H1 (cell line): ENCODE results near the gene EYA2. TPM values are rescaled to one million over a fixed set of nuclear protein-coding genes. Genes with fewer than 3 reads are reported as not detected.

ENCODE experiments used
- CTCF ChIA-PET: fragments of 300-600 bp; sonication (Branson Sonifier 250); formaldehyde crosslinking; loops from one replicate; lab custom pipeline; 2021; ENCODE audit not compliant: partially characterized antibody; lab: Charles Lee
- POLR2A ChIA-PET: fragments of 300-600 bp; sonication (Branson Sonifier 250); formaldehyde crosslinking; loops from one replicate; lab custom pipeline; 2021; ENCODE audit warnings: inconsistent platforms; ENCODE audit not compliant: partially characterized antibody; lab: Charles Lee
- DNase-seq, 2 experiments: peaks; one replicate each; pipeline versions ENCODE4 v3.0.0 to v3.0.0-alpha.2; 2010 to 2022; ENCODE audit warnings: low spot score in 2 of 2, low read depth in 1 of 2, mixed read lengths in 1 of 2
- FAIRE-seq: peaks from 2 replicates; lab custom pipeline; 2011; peaks lifted over from hg19 to GRCh38; lab: Jason Lieb, UNC
- H2AFZ ChIP-seq: 2 replicates; pipeline ENCODE4 v1.8.1; 2012; ENCODE audit warnings: low read length, inconsistent platforms
- H2AK5ac ChIP-seq: 2 replicates; pipeline ENCODE4 v1.6.1; 2013; ENCODE audit warnings: low read depth, low read length
- H2BK120ac ChIP-seq: replicated peaks from 2 replicates; pipeline ENCODE3; 2013; ENCODE audit warnings: low read depth, low read length, inconsistent platforms
- H2BK12ac ChIP-seq: 2 replicates; pipeline ENCODE4 v1.6.1; 2013; ENCODE audit warnings: low read depth, low read length
- H2BK15ac ChIP-seq: 2 replicates; pipeline ENCODE4 v1.6.1; 2013; ENCODE audit warnings: low read length
- H2BK20ac ChIP-seq: 2 replicates; pipeline ENCODE4 v1.6.1; 2013; ENCODE audit warnings: low read length
- H2BK5ac ChIP-seq: 2 replicates; pipeline ENCODE4 v1.6.1; 2013; ENCODE audit warnings: low read depth, low read length
- H3K14ac ChIP-seq: 2 replicates; pipeline ENCODE4 v1.6.1; 2013; ENCODE audit warnings: inconsistent platforms; ENCODE audit not compliant: insufficient read length
- H3K18ac ChIP-seq: 2 replicates; pipeline ENCODE4 v1.6.1; 2013; ENCODE audit warnings: low read length; ENCODE audit errors: extremely low read depth
- H3K23ac ChIP-seq: 2 replicates; pipeline ENCODE4 v1.6.1; 2013; ENCODE audit warnings: inconsistent platforms; ENCODE audit not compliant: insufficient read length
- H3K23me2 ChIP-seq: 2 replicates; pipeline ENCODE4 v1.6.1; 2013; ENCODE audit warnings: low read depth, low read length
- H3K27ac ChIP-seq: 2 replicates; pipeline ENCODE4 v1.6.1; 2011; ENCODE audit warnings: low read depth, low read length, inconsistent platforms
- H3K27me3 ChIP-seq, 4 experiments: replicated peaks in 1 of 4; 1 replicate in 1 of 4; 2 replicates in 3 of 4; pipeline versions ENCODE4 v1.6.1 to v1.8.1; 2011 to 2013; ENCODE audit warnings: low read length in 3 of 4, mild to moderate bottlenecking in 3 of 4, inconsistent platforms in 2 of 4, mixed read lengths in 2 of 4, moderate library complexity in 1 of 4; ENCODE audit not compliant: control insufficient read depth in 3 of 4, insufficient read depth in 3 of 4; ENCODE audit errors: extremely low read depth in 1 of 4
- H3K36me3 ChIP-seq, 4 experiments: 2 replicates each; pipeline versions ENCODE4 v1.6.1 to v1.8.1; 2011 to 2013; ENCODE audit warnings: mild to moderate bottlenecking in 4 of 4, low read length in 3 of 4, moderate library complexity in 2 of 4, control low read depth in 1 of 4, inconsistent platforms in 1 of 4; ENCODE audit not compliant: insufficient read depth in 4 of 4, control insufficient read depth in 2 of 4
- H3K4ac ChIP-seq: replicated peaks from 2 replicates; pipeline ENCODE3; 2013; ENCODE audit warnings: low read length, low read depth, mixed read lengths, inconsistent platforms; ENCODE audit not compliant: insufficient read length
- H3K4me1 ChIP-seq, 4 experiments: replicated peaks in 1 of 4; 1 replicate in 1 of 4; 2 replicates in 3 of 4; pipeline versions ENCODE4 v1.6.1 to v1.8.1; 2011 to 2013; ENCODE audit warnings: low read length in 3 of 4, inconsistent platforms in 2 of 4, mixed read lengths in 1 of 4; ENCODE audit not compliant: insufficient read depth in 4 of 4, control insufficient read depth in 3 of 4
- H3K4me2 ChIP-seq, 2 experiments: 2 replicates each; pipeline versions ENCODE4 v1.6.1 to v1.8.1; 2011 to 2013; ENCODE audit warnings: low read depth in 2 of 2, low read length in 2 of 2, control low read depth in 1 of 2, inconsistent platforms in 1 of 2, mild to moderate bottlenecking in 1 of 2; ENCODE audit not compliant: insufficient read depth in 1 of 2
- H3K4me3 ChIP-seq, 4 experiments: fragments of 200-600, 300-600 bp in 1 of 4; sonication (generic), shearing (Covaris generic), sonication (Bioruptor Twin) in 1 of 4; 2 replicates each; pipeline versions ENCODE4 v1.5.1 to v1.8.1; 2011 to 2016; ENCODE audit warnings: low read length in 4 of 4, low read depth in 3 of 4, control low read depth in 2 of 4, inconsistent platforms in 2 of 4, mild to moderate bottlenecking in 2 of 4, mixed read lengths in 1 of 4, moderate library complexity in 1 of 4; ENCODE audit not compliant: insufficient read depth in 2 of 4; ENCODE audit errors: extremely low read depth in 1 of 4
- H3K56ac ChIP-seq: replicated peaks from 2 replicates; pipeline ENCODE3; 2013; ENCODE audit warnings: low read depth, mild to moderate bottlenecking, mixed read lengths, low read length, inconsistent platforms; ENCODE audit not compliant: insufficient read length
- H3K79me1 ChIP-seq: 2 replicates; pipeline ENCODE4 v1.6.1; 2013; ENCODE audit warnings: low read depth, low read length, control low read depth
- H3K79me2 ChIP-seq, 2 experiments: 2 replicates each; pipeline versions ENCODE4 v1.6.1 to v1.8.1; 2012 to 2013; ENCODE audit warnings: low read length in 2 of 2, mild to moderate bottlenecking in 2 of 2, inconsistent platforms in 1 of 2; ENCODE audit not compliant: insufficient read depth in 2 of 2, control insufficient read depth in 1 of 2
- H3K9ac ChIP-seq, 4 experiments: replicated peaks in 1 of 4; 1 replicate in 1 of 4; 2 replicates in 3 of 4; pipeline versions ENCODE4 v1.6.1 to v1.8.1; 2011 to 2013; ENCODE audit warnings: low read depth in 3 of 4, low read length in 3 of 4, control low read depth in 2 of 4, mild to moderate bottlenecking in 2 of 4, moderate library complexity in 2 of 4, inconsistent platforms in 1 of 4; ENCODE audit errors: extremely low read depth in 1 of 4
- H3K9me3 ChIP-seq, 2 experiments: 2 replicates each; pipeline versions ENCODE4 v1.6.1 to v1.8.1; 2012 to 2013; ENCODE audit warnings: mild to moderate bottlenecking in 2 of 2, moderate library complexity in 2 of 2, control low read depth in 1 of 2, inconsistent platforms in 1 of 2, low read depth in 1 of 2, low read length in 1 of 2, mixed read lengths in 1 of 2; ENCODE audit not compliant: insufficient read depth in 2 of 2
- H4K20me1 ChIP-seq, 2 experiments: replicated peaks in 1 of 2; 2 replicates each; pipeline versions ENCODE3 to v1.8.1; 2011 to 2013; ENCODE audit warnings: inconsistent platforms in 2 of 2, low read length in 2 of 2, mild to moderate bottlenecking in 1 of 2; ENCODE audit not compliant: insufficient read depth in 2 of 2, control insufficient read depth in 1 of 2
- H4K5ac ChIP-seq: 2 replicates; pipeline ENCODE4 v1.6.1; 2013; ENCODE audit warnings: low read length, low read depth, mixed read lengths, inconsistent platforms; ENCODE audit not compliant: insufficient read length
- H4K8ac ChIP-seq: 2 replicates; pipeline ENCODE4 v1.8.0; 2013; ENCODE audit warnings: mild to moderate bottlenecking, moderate library complexity, low read length, inconsistent platforms; ENCODE audit not compliant: insufficient read depth; ENCODE audit errors: extremely low read depth
- H4K91ac ChIP-seq: replicated peaks from 2 replicates; pipeline ENCODE3; 2013; ENCODE audit warnings: low read length, mixed read lengths, inconsistent platforms; ENCODE audit not compliant: insufficient read length
- CREB1 ChIP-seq: IDR thresholded peaks from 2 replicates; pipeline ENCODE4 v1.6.1; 2012; ENCODE audit warnings: inconsistent platforms
- JUND ChIP-seq: IDR thresholded peaks from 2 replicates; pipeline ENCODE4 v1.6.1; 2011; ENCODE audit warnings: mild to moderate bottlenecking, improper control_type of control experiment, low read length
- SAP30 ChIP-seq: fragments of 300-600 bp; sonication (generic); IDR thresholded peaks from 2 replicates; pipeline ENCODE4 v1.7.1; 2012; ENCODE audit warnings: low read length, moderate library complexity, mild to moderate bottlenecking, inconsistent platforms; ENCODE audit not compliant: insufficient read depth, insufficient replicate concordance
- WGBS, 2 experiments: shearing (Covaris generic) in 1 of 2; methylation state at CpG; one replicate each; pipeline versions ENCODE4 v1.1.6 to v1.1.7; 2013 to 2015; ENCODE audit warnings: low lambda C conversion rate in 2 of 2, mixed read lengths in 2 of 2, inconsistent platforms in 1 of 2, low coverage in 1 of 2, missing lambda C conversion rate in 1 of 2; ENCODE audit not compliant: insufficient replicate concordance in 2 of 2, insufficient coverage in 1 of 2, insufficient read length in 1 of 2; ENCODE audit errors: extremely low coverage in 1 of 2, missing lambda C conversion rate in 1 of 2; 5-methylcytosine and 5-hydroxymethylcytosine counted together
- polyA plus RNA-seq, 7 experiments: library from polyadenylated mRNA; depleted of rRNA in 3 of 7; stranded (reverse) in 5 of 7; unstranded in 2 of 7; fragments of >200 nt in 5 of 7; fragments of 200-250 nt in 2 of 7; gene quantifications; 1 replicate in 5 of 7; 2 replicates in 1 of 7; 4 replicates in 1 of 7; pipeline versions ENCODE4 v1.2.1 to v1.2.3, GENCODE V29; 2011 to 2013; ENCODE audit warnings: missing spikeins in 2 of 7, mixed read lengths in 2 of 7
- total RNA-seq: library from RNA; stranded (reverse); fragmentation: NEBNext Ultra II Directional; extraction: Animal tissue kit (Norgen Biotek cat#: 25700); gene quantifications from 2 replicates; pipeline ENCODE4 v1.2.1, GENCODE V29; 2021

The EYA2 gene
- total and polyA plus RNA-seq, 2 of the 8 experiments (the other 6 are each of a cell fraction or from before 2014, with no cell fraction given), result 1.6 to 1.7 TPM

DNA sequence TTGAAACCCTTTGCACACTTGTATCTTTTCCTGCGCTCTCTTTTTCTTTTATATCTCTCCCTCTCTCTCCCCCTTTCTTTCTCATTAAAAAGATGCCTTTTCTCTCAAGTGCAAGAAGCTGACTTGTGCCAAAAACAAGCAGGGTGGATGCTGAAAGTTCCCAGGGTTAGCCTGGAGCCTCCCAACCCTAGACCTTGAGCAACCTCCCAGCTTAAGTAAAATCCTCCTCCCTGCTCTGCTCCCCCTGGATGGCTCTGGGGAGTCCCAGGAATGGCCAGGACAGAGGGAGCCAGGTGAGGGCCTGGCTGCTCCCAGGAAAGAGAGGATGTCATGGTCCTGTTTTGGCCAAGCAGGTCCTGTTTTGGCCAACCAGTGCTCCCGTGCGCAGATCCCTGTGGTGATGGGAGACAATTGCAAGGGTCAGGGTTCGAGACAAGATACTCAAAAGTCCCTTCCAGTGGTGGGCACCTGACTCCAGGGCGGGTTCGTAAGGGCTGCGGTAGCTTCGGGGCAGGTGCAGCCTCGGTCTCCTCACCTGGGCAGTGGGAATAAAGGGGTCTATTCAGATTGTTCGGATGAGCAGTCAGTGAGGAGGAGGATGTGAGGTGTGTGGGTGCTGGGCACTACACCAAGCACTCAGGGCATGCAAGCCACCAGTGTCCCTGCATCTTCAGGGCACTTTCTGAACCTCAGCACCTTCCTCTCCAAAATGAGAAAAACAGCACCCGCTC, 49.4 kb downstream of the EYA2 start:
- Histone ChIP-seq H3K56ac (no peak overlapping the region), H3K4me1 (peaks cover 0 to 5% (median 4%) of the 10 kb centered on the region in 4 experiments; a peak in 3 of 7 replicates), H3K79me1 (no peaks in the 10 kb centered on the region), H3K23ac (no peak overlapping the region), H3K18ac (no peak overlapping the region), H3K14ac (no peak overlapping the region), H4K20me1 (no peaks in the 10 kb centered on the region), H2AK5ac (no peak overlapping the region), H2AFZ (no peak overlapping the region), H2BK12ac (no peak overlapping the region), H3K4me2 (no peak overlapping the region), H2BK5ac (no peak overlapping the region), H3K9ac (no peak overlapping the region), H4K8ac (no peak overlapping the region; the same call in 1 of the 2 replicates), H3K27ac (no peak overlapping the region), H3K9me3 (no peaks in the 10 kb centered on the region), H3K23me2 (no peaks in the 10 kb centered on the region), H3K4me3 (no peak overlapping the region), H2BK20ac (no peak overlapping the region), H3K36me3 (no peaks in the 10 kb centered on the region), H2BK120ac (no peak overlapping the region), H4K91ac (no peak overlapping the region), H4K5ac (no peak overlapping the region), H2BK15ac (no peak overlapping the region), H3K27me3 (no peaks in the 10 kb centered on the region), H3K4ac (no peak overlapping the region), H3K79me2 (no peaks in the 10 kb centered on the region)
- CTCF ChIA-PET, result interaction anchor here (0.7 kb wide), 1 partner anchor 1532 kb away, joined by 3 read pairs; no protein-coding TSS in a partner anchor
- FAIRE-seq (no peak), DNase-seq (no peak)
- 85 to 100% methylated on average over 1 to 11 of the region's 11 CpGs for whole genome bisulfite sequencing, 2 experiments
- POLR2A ChIA-PET, result interaction anchor here (0.6 kb wide), 1 partner anchor 55 kb away, joined by 3 read pairs; no protein-coding TSS in a partner anchor
- TF ChIP-seq JUND (no peak), SAP30 (no peak), CREB1 (no peak)
